ENCODE data around the gene PRDM12. TPM values are rescaled to one million over a fixed set of nuclear protein-coding genes. Genes with fewer than 3 reads are reported as not detected.

PRDM12 gene
- total RNA-seq, 1 experiment from 2014 or later = not detected

- H4K8ac ChIP-seq (replicated peaks; ENCODE audit: insufficient read length, low read depth, low read length) = no peak overlapping the region
- no peak overlapping the region for H2AK5ac ChIP-seq (ENCODE audit: insufficient read length, low read length)
- Mint-ChIP-seq H3K36me3 (ENCODE audit: insufficient read depth in 1 of 3, low read depth in 3 of 3) (peaks cover 26 to 69% (median 63%) of the 10 kb centered on the region in 3 experiments; a peak in 6 of 7 replicates), H3K9me3 (no peaks in the 10 kb centered on the region; a peak in 1 of 5 replicates), H3K4me1 (peaks cover 19 to 28% of the 10 kb centered on the region in 2 experiments), H3K27ac (0 out of 7 replicates have a peak overlapping the region, but pooled peaks of 1 of the 3 experiments have one; percentile 9), H3K4me3 (no peak overlapping the region), H3K27me3 (ENCODE audit: low read depth) (no peaks in the 10 kb centered on the region)
- H3K9me3 ChIP-seq (ENCODE audit: control insufficient read depth, low read depth, low read length) = no peaks in the 10 kb centered on the region
- no peak overlapping the region for H2AFZ ChIP-seq (ENCODE audit: low read length)
- H3K4ac ChIP-seq (ENCODE audit: low read depth, low read length) = no peak overlapping the region
- no peak overlapping the region for H3K56ac ChIP-seq (ENCODE audit: insufficient read length, low read depth, low read length)
- H3K4me2 ChIP-seq (ENCODE audit: insufficient read depth, insufficient read length, low read length) = no peak overlapping the region
- no peaks in the 10 kb centered on the region for H3K79me2 ChIP-seq (ENCODE audit: insufficient read depth, low read length)
- no peak overlapping the region for H3K9ac ChIP-seq (ENCODE audit: extremely low read depth, insufficient read length, low read length)
- no peak overlapping the region for H3T11ph ChIP-seq (ENCODE audit: low read length)
- H2BK20ac ChIP-seq (ENCODE audit: low read depth, low read length, poor library complexity, severe bottlenecking) = no peak overlapping the region
- H2BK15ac ChIP-seq (ENCODE audit: low read depth, low read length) = no peak overlapping the region
- H2BK120ac ChIP-seq (ENCODE audit: low read depth, low read length, poor library complexity, severe bottlenecking) = no peak overlapping the region
- H4K5ac ChIP-seq (ENCODE audit: insufficient read length, low read depth, low read length) = no peak overlapping the region
- H3K23me2 ChIP-seq (ENCODE audit: insufficient read length, low read depth, low read length, poor library complexity, severe bottlenecking) = no peaks in the 10 kb centered on the region
- no peak overlapping the region for H3K14ac ChIP-seq (ENCODE audit: insufficient read depth, low read length)
- no peaks in the 10 kb centered on the region for H3K79me1 ChIP-seq (ENCODE audit: insufficient read depth, low read depth, low read length, poor library complexity, severe bottlenecking)
- H3K23ac ChIP-seq (ENCODE audit: insufficient read length, low read depth, low read length) = no peak overlapping the region
- no peak overlapping the region for H3K18ac ChIP-seq (ENCODE audit: insufficient read length, low read depth, low read length)
- no peak for DNase-seq
- no peak overlapping the region for H3K27ac ChIP-seq (ENCODE audit: insufficient read length, low read depth, low read length)
- no peak for TF ChIP-seq CTCF (conservative IDR thresholded peaks at IDR 0.05)
- no peaks in the 10 kb centered on the region for H4K20me1 ChIP-seq (ENCODE audit: control insufficient read depth, insufficient read depth, insufficient read length)
- H3K4me1 ChIP-seq (ENCODE audit: insufficient read depth, low read length) = no peaks in the 10 kb centered on the region; the same call in 1 of the 2 replicates
- no peak overlapping the region for H4K91ac ChIP-seq (ENCODE audit: insufficient read length, low read depth, low read length)
- H2BK12ac ChIP-seq (ENCODE audit: insufficient read length, low read depth, low read length) = no peak overlapping the region
- H2BK5ac ChIP-seq (ENCODE audit: insufficient read length, low read length) = no peak overlapping the region
- no CpG with 5 or more reads among the region's 6 CpGs for WGBS (ENCODE audit: extremely low coverage, insufficient read length, low lambda C conversion rate)
- no peaks in the 10 kb centered on the region for H3K27me3 ChIP-seq (ENCODE audit: insufficient read depth, low read length)
Observed at GRCh38 chr9:130635306-130635705, 29.1 kb upstream of the PRDM12 start.
